GM23338 (cell line): Measurements from ENCODE around the gene SLC9A3. TPM values are rescaled to one million over a fixed set of nuclear protein-coding genes. Genes with fewer than 3 reads are reported as not detected.

Experiments used
- ATAC-seq: fragments of 200-7000 bp; cut with Tn5 transposase; 3 replicates; pipeline ENCODE4 v1.9.1; 2020
- DNase-seq: peaks from one replicate; pipeline ENCODE4 v3.0.0-alpha.2; 2015; ENCODE audit warnings: low spot score
- H2AFZ ChIP-seq: fragments of 200-600 bp; sonication (generic); 2 replicates; pipeline ENCODE4 v1.8.0; 2016; ENCODE audit warnings: antibody characterized with exemption, mild to moderate bottlenecking, moderate library complexity
- H3F3A ChIP-seq: fragments of 200-600 bp; sonication (generic); replicated peaks from 2 replicates; pipeline ENCODE4 v1.8.0; 2017; ENCODE audit warnings: antibody characterized with exemption, mixed run types, low read depth
- H3K27ac ChIP-seq: fragments of 200-600 bp; sonication (generic); 2 replicates; pipeline ENCODE4 v1.6.1; 2016; ENCODE audit warnings: low read depth
- H3K27me3 ChIP-seq: fragments of 200-600 bp; sonication (generic); 2 replicates; pipeline ENCODE4 v1.8.0; 2016; ENCODE audit warnings: mild to moderate bottlenecking, mixed run types, moderate library complexity; ENCODE audit not compliant: insufficient read depth
- H3K36me3 ChIP-seq: fragments of 200-600 bp; sonication (generic); 2 replicates; pipeline ENCODE4 v1.8.0; 2016; ENCODE audit warnings: mild to moderate bottlenecking; ENCODE audit not compliant: insufficient read depth
- H3K4me1 ChIP-seq: fragments of 200-600 bp; sonication (generic); 2 replicates; pipeline ENCODE4 v1.8.0; 2016; ENCODE audit warnings: mild to moderate bottlenecking, moderate library complexity; ENCODE audit not compliant: insufficient read depth
- H3K4me2 ChIP-seq: fragments of 200-600 bp; sonication (generic); 2 replicates; pipeline ENCODE4 v1.7.1; 2017; ENCODE audit warnings: mixed run types
- H3K4me3 ChIP-seq: fragments of 200-600 bp; sonication (generic); 2 replicates; pipeline ENCODE4 v1.6.1; 2016; ENCODE audit warnings: mixed run types
- H3K79me2 ChIP-seq: fragments of 200-600 bp; sonication (generic); replicated peaks from 2 replicates; pipeline ENCODE4 v1.8.0; 2017; ENCODE audit warnings: mild to moderate bottlenecking; ENCODE audit not compliant: insufficient read depth
- H3K9me2 ChIP-seq: fragments of 200-600 bp; sonication (generic); 2 replicates; pipeline ENCODE4 v1.8.0; 2017; ENCODE audit not compliant: insufficient read depth
- H4K20me1 ChIP-seq: fragments of 200-600 bp; sonication (generic); replicated peaks from 2 replicates; pipeline ENCODE4 v1.8.0; 2017; ENCODE audit warnings: mild to moderate bottlenecking; ENCODE audit not compliant: insufficient read depth
- H3K27ac Mint-ChIP-seq: 2 replicates; pipeline ENCODE4 v1.8.0; 2020; ENCODE audit warnings: inconsistent platforms, mild to moderate bottlenecking, moderate library complexity, mixed read lengths
- H3K27me3 Mint-ChIP-seq: 3 replicates; pipeline ENCODE4 v1.8.0; 2022; ENCODE audit warnings: low read depth, mild to moderate bottlenecking, moderate library complexity, mixed read lengths, inconsistent platforms; ENCODE audit not compliant: insufficient read depth, poor library complexity
- H3K36me3 Mint-ChIP-seq: 3 replicates; pipeline ENCODE4 v1.8.0; 2021; ENCODE audit warnings: low read depth, mild to moderate bottlenecking, inconsistent platforms, moderate library complexity, mixed read lengths
- H3K4me1 Mint-ChIP-seq: 3 replicates; pipeline ENCODE4 v1.8.0; 2020; ENCODE audit warnings: mild to moderate bottlenecking, inconsistent platforms, mixed read lengths
- H3K4me3 Mint-ChIP-seq: 3 replicates; pipeline ENCODE4 v1.8.0; 2021; ENCODE audit warnings: moderate library complexity, mild to moderate bottlenecking, inconsistent platforms, mixed read lengths
- H3K9me3 Mint-ChIP-seq: 3 replicates; pipeline ENCODE4 v1.8.0; 2020; ENCODE audit warnings: moderate library complexity, mild to moderate bottlenecking, inconsistent platforms, mixed read lengths
- CREB1 ChIP-seq: fragments of 250-450 bp; sonication (Bioruptor Pico); IDR thresholded peaks from 2 replicates; pipeline ENCODE4 v1.5.0; 2020; ENCODE audit warnings: low read depth, mild to moderate bottlenecking, moderate library complexity
- EZH2 ChIP-seq: fragments of 200-600 bp; sonication (generic); IDR thresholded peaks from one replicate; pipeline ENCODE4 v1.8.0; 2017; ENCODE audit warnings: antibody characterized with exemption, mild to moderate bottlenecking, low read depth; ENCODE audit not compliant: unreplicated experiment
- EZH2phosphoT487 ChIP-seq: fragments of 200-600 bp; sonication (generic); IDR thresholded peaks from one replicate; pipeline ENCODE4 v1.8.1; 2018; ENCODE audit warnings: antibody characterized with exemption; ENCODE audit not compliant: unreplicated experiment
- JUNB ChIP-seq: IDR thresholded peaks from one replicate; pipeline ENCODE4 v1.6.1; 2016; ENCODE audit warnings: antibody characterized with exemption; ENCODE audit not compliant: unreplicated experiment
- NANOG ChIP-seq: IDR thresholded peaks from 2 replicates; pipeline ENCODE4 v1.6.1; 2016; ENCODE audit warnings: antibody characterized with exemption, borderline replicate concordance
- POLR2AphosphoS5 ChIP-seq: IDR thresholded peaks from 2 replicates; pipeline ENCODE4 v1.6.1; 2016; ENCODE audit warnings: antibody characterized with exemption, low read depth
- STAT1 ChIP-seq: IDR thresholded peaks from one replicate; pipeline ENCODE4 v1.6.1; 2016; ENCODE audit warnings: antibody characterized with exemption; ENCODE audit not compliant: unreplicated experiment
- ZNF114 ChIP-seq: fragments of 250-450 bp; sonication (Bioruptor Pico); IDR thresholded peaks from 2 replicates; pipeline ENCODE4 v1.5.0; 2020; ENCODE audit warnings: mild to moderate bottlenecking, moderate library complexity
- ZNF331 ChIP-seq: fragments of 250-450 bp; sonication (Bioruptor Pico); IDR thresholded peaks from 2 replicates; pipeline ENCODE4 v1.5.0; 2020; ENCODE audit warnings: low read depth, mild to moderate bottlenecking, moderate library complexity
- polyA plus RNA-seq: library from polyadenylated mRNA; unstranded; fragments of >200 nt; fragmentation: Nextera tagmentation; extraction: Ambion mirVana; gene quantifications from 2 replicates; pipeline ENCODE4 v1.2.1, GENCODE V29; 2016
- total RNA-seq: library from RNA; depleted of rRNA; stranded (reverse); fragments of >200 nt; shearing (Covaris generic); gene quantifications from 2 replicates; pipeline ENCODE4 v1.2.3, GENCODE V29; 2014
- TF ChIP-seq, protein P1 (sequence below), 2 experiments: fragments of 200-600 bp in 1 of 2; sonication (generic) in 1 of 2; conservative IDR thresholded peaks; 2 replicates each; pipeline versions ENCODE4 v1.5.1 to v1.6.1; 2016 to 2017; ENCODE audit warnings: antibody characterized with exemption in 2 of 2, low read depth in 2 of 2, mild to moderate bottlenecking in 2 of 2, moderate library complexity in 1 of 2
- TF ChIP-seq, protein P2 (sequence below): IDR thresholded peaks from one replicate; pipeline ENCODE4 v1.6.1; 2018; ENCODE audit warnings: antibody characterized with exemption; ENCODE audit not compliant: unreplicated experiment
- TF ChIP-seq, protein P3 (sequence below): IDR thresholded peaks from 2 replicates; pipeline ENCODE4 v1.6.1; 2016; ENCODE audit warnings: antibody characterized with exemption

Gene SLC9A3
- total and polyA plus RNA-seq, 2 experiments from 2014 or later = 0.39 to 3.1 TPM

DNA sequence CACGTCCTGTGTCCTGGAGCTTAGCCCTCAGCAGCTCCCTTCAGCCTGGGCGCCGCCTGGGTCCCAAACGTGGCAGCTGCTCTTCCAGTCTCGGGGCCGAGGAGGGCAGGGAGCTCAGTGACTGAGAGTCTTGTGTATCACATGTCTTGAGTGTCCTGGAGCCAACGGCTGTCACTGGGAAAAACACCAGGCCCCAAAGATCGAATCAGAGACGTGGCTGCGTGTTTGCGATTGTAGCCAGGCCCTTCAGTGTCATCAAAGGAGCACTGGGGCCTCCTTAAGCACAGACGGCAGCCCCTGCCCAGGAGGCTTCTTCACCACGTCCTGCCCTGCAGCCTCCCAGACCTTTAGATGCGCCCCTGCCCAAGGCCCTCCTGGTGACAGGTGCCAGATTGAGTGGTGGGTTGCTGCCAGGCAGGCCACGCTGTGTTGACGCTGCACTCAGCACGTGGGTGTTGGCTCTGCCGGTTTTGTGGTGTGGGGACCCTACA, 86.9 kb downstream of the SLC9A3 start:
- Histone ChIP-seq H3K4me3 (no peak overlapping the region), H3K9me2 (no peaks in the 10 kb centered on the region), H3K4me2 (no peak overlapping the region), H3K36me3 (no peaks in the 10 kb centered on the region), H3F3A (no peaks in the 10 kb centered on the region), H3K27ac (no peak overlapping the region), H4K20me1 (no peaks in the 10 kb centered on the region), H3K79me2 (no peaks in the 10 kb centered on the region), H2AFZ (no peak overlapping the region), H3K4me1 (peaks cover 3% of the 10 kb centered on the region; the same call in 1 of the 2 replicates), H3K27me3 (no peaks in the 10 kb centered on the region)
- Mint-ChIP-seq H3K36me3 (no peaks in the 10 kb centered on the region), H3K9me3 (no peaks in the 10 kb centered on the region), H3K4me1 (no peaks in the 10 kb centered on the region; the same call in 2 of the 3 replicates), H3K4me3 (no peak overlapping the region), H3K27ac (no peak overlapping the region), H3K27me3 (peaks cover 14% of the 10 kb centered on the region)
- no peak for ATAC-seq
- DNase-seq = no peak
- TF ChIP-seq JUNB (no peak), EZH2phosphoT487 (no peak), NANOG (no peak)

DNA sequence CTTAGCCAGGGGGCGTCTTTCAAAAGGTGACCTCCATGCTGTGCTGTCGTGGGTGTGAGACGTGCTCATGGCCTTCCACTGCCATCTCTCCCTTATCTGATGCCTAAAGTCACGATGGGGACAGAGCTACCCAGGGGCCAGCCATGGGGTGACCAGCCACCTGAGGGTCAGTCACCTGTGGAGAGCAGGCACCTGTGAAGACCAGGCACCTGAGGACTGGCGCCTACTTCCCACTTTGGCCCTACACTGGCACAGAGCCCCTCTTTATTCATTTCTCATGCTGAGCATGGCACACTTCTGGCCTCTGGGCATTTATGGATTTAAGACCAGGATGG, 87.6 kb downstream of the SLC9A3 start:
- Histone ChIP-seq H3K9me2 (no peaks in the 10 kb centered on the region), H3K4me2 (no peak overlapping the region), H3K4me1 (no peaks in the 10 kb centered on the region), H3F3A (no peaks in the 10 kb centered on the region), H3K27me3 (no peaks in the 10 kb centered on the region), H3K4me3 (no peak overlapping the region), H3K79me2 (no peaks in the 10 kb centered on the region), H4K20me1 (no peaks in the 10 kb centered on the region), H3K36me3 (no peaks in the 10 kb centered on the region), H2AFZ (no peak overlapping the region), H3K27ac (no peak overlapping the region)
- Mint-ChIP-seq H3K27ac (no peak overlapping the region), H3K27me3 (peaks cover 9% of the 10 kb centered on the region), H3K9me3 (no peaks in the 10 kb centered on the region), H3K4me1 (no peaks in the 10 kb centered on the region; the same call in 2 of the 3 replicates), H3K36me3 (no peaks in the 10 kb centered on the region), H3K4me3 (no peak overlapping the region)
- DNase-seq = no peak
- ATAC-seq = no peak
- TF ChIP-seq ZNF114 (CRISPR knock-in tag) (no peak), CREB1 (no peak), ZNF331 (CRISPR knock-in tag) (no peak), POLR2AphosphoS5 (no peak), NANOG (no peak), EZH2 (no peak), JUNB (no peak), EZH2phosphoT487 (no peak), STAT1 (no peak)
- TF ChIP-seq, protein P1, sequence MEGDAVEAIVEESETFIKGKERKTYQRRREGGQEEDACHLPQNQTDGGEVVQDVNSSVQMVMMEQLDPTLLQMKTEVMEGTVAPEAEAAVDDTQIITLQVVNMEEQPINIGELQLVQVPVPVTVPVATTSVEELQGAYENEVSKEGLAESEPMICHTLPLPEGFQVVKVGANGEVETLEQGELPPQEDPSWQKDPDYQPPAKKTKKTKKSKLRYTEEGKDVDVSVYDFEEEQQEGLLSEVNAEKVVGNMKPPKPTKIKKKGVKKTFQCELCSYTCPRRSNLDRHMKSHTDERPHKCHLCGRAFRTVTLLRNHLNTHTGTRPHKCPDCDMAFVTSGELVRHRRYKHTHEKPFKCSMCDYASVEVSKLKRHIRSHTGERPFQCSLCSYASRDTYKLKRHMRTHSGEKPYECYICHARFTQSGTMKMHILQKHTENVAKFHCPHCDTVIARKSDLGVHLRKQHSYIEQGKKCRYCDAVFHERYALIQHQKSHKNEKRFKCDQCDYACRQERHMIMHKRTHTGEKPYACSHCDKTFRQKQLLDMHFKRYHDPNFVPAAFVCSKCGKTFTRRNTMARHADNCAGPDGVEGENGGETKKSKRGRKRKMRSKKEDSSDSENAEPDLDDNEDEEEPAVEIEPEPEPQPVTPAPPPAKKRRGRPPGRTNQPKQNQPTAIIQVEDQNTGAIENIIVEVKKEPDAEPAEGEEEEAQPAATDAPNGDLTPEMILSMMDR (conservative IDR thresholded peaks at IDR 0.05; ENCODE audit: low read depth in 2 of 2) = no peak; a peak in 1 of 4 replicates
- TF ChIP-seq, protein P2, sequence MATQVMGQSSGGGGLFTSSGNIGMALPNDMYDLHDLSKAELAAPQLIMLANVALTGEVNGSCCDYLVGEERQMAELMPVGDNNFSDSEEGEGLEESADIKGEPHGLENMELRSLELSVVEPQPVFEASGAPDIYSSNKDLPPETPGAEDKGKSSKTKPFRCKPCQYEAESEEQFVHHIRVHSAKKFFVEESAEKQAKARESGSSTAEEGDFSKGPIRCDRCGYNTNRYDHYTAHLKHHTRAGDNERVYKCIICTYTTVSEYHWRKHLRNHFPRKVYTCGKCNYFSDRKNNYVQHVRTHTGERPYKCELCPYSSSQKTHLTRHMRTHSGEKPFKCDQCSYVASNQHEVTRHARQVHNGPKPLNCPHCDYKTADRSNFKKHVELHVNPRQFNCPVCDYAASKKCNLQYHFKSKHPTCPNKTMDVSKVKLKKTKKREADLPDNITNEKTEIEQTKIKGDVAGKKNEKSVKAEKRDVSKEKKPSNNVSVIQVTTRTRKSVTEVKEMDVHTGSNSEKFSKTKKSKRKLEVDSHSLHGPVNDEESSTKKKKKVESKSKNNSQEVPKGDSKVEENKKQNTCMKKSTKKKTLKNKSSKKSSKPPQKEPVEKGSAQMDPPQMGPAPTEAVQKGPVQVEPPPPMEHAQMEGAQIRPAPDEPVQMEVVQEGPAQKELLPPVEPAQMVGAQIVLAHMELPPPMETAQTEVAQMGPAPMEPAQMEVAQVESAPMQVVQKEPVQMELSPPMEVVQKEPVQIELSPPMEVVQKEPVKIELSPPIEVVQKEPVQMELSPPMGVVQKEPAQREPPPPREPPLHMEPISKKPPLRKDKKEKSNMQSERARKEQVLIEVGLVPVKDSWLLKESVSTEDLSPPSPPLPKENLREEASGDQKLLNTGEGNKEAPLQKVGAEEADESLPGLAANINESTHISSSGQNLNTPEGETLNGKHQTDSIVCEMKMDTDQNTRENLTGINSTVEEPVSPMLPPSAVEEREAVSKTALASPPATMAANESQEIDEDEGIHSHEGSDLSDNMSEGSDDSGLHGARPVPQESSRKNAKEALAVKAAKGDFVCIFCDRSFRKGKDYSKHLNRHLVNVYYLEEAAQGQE = no peak
- TF ChIP-seq, protein P3, sequence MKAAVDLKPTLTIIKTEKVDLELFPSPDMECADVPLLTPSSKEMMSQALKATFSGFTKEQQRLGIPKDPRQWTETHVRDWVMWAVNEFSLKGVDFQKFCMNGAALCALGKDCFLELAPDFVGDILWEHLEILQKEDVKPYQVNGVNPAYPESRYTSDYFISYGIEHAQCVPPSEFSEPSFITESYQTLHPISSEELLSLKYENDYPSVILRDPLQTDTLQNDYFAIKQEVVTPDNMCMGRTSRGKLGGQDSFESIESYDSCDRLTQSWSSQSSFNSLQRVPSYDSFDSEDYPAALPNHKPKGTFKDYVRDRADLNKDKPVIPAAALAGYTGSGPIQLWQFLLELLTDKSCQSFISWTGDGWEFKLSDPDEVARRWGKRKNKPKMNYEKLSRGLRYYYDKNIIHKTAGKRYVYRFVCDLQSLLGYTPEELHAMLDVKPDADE = no peak
